NT2/D1 (cell line): Measurements from ENCODE around the gene SCAF8.

Experiments used
- SUZ12 ChIP-seq: IDR thresholded peaks from 2 replicates; pipeline ENCODE4 v1.6.1; 2011; ENCODE audit not compliant: insufficient read length, insufficient read depth; ENCODE audit errors: extremely low read depth
- YY1 ChIP-seq: IDR thresholded peaks from 2 replicates; pipeline ENCODE4 v1.6.1; 2011; ENCODE audit not compliant: insufficient read length, insufficient read depth
- ZNF274 ChIP-seq: IDR thresholded peaks from 2 replicates; pipeline ENCODE4 v1.6.1; 2011; ENCODE audit warnings: mild to moderate bottlenecking, low read depth, low read length

DNA sequence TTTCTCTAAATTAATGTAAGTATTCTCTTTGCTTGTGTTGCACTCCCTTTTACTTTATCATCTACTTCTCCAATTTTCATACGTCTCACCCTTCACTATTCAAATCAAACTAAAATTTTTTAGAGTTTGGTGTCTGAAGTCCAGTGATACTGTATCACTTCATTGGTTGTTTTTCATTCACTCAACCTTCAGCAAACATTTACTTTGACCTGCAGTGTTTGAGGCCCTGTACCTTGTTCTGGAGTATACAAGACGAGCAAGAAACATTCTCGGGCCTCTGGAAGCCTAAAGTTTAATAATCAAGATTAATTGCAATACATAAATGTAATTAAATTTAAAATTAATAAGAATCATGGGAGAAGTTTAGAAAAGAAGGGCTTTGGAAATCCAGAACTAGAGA is 64.6 kb downstream of the SCAF8 start:
- TF ChIP-seq YY1: no peak
- no peak for TF ChIP-seq SUZ12
- TF ChIP-seq ZNF274: no peak
